HEK293 (cell line): ENCODE results near the gene PTPRH.

ENCODE experiments used
- AEBP2 ChIP-seq: fragments of 450-650 bp; formaldehyde crosslinking; IDR thresholded peaks from 2 replicates; pipeline ENCODE4 v1.5.1; 2016; ENCODE audit warnings: missing biosample characterization, missing genetic modification characterization, borderline replicate concordance
- GLI4 ChIP-seq: fragments of 450-650 bp; formaldehyde crosslinking; IDR thresholded peaks from 2 replicates; pipeline ENCODE4 v1.5.1; 2016; ENCODE audit warnings: missing biosample characterization, missing genetic modification characterization
- HOXA7 ChIP-seq: sonication (generic); formaldehyde crosslinking; IDR thresholded peaks from 2 replicates; pipeline ENCODE4 v1.8.1; 2022; ENCODE audit warnings: missing genetic modification reagents, borderline replicate concordance
- KLF16 ChIP-seq: fragments of 450-650 bp; formaldehyde crosslinking; IDR thresholded peaks from 2 replicates; pipeline ENCODE4 v1.5.1; 2017; ENCODE audit warnings: missing biosample characterization, missing genetic modification characterization
- PRDM10 ChIP-seq: fragments of 450-650 bp; formaldehyde crosslinking; IDR thresholded peaks from 2 replicates; pipeline ENCODE4 v1.5.1; 2016; ENCODE audit warnings: missing biosample characterization, missing genetic modification characterization
- SALL2 ChIP-seq: fragments of 450-650 bp; formaldehyde crosslinking; IDR thresholded peaks from 2 replicates; pipeline ENCODE4 v1.5.0; 2017; ENCODE audit warnings: missing biosample characterization, mild to moderate bottlenecking, missing genetic modification characterization, borderline replicate concordance
- SCRT1 ChIP-seq: fragments of 450-650 bp; formaldehyde crosslinking; IDR thresholded peaks from 2 replicates; pipeline ENCODE4 v1.5.1; 2016; ENCODE audit warnings: missing biosample characterization, missing genetic modification characterization, borderline replicate concordance
- ZBTB10 ChIP-seq: fragments of 450-650 bp; formaldehyde crosslinking; IDR thresholded peaks from 2 replicates; pipeline ENCODE4 v1.5.1; 2016; ENCODE audit warnings: missing biosample characterization, missing genetic modification characterization
- ZBTB11 ChIP-seq: fragments of 450-650 bp; formaldehyde crosslinking; conservative IDR thresholded peaks from 2 replicates; pipeline ENCODE4 v1.5.1; 2016; ENCODE audit warnings: low read depth, missing biosample characterization, missing genetic modification characterization
- ZBTB17 ChIP-seq: fragments of 450-650 bp; formaldehyde crosslinking; IDR thresholded peaks from 2 replicates; pipeline ENCODE4 v1.5.1; 2016; ENCODE audit warnings: missing biosample characterization, missing genetic modification characterization
- ZBTB44 ChIP-seq: fragments of 450-650 bp; IDR thresholded peaks from 2 replicates; pipeline ENCODE4 v1.5.1; 2018; ENCODE audit warnings: missing biosample characterization, mild to moderate bottlenecking, missing genetic modification characterization
- ZEB2 ChIP-seq: fragments of 450-650 bp; formaldehyde crosslinking; IDR thresholded peaks from 2 replicates; pipeline ENCODE4 v1.5.1; 2016; ENCODE audit warnings: missing biosample characterization, missing genetic modification characterization
- ZFHX2 ChIP-seq: fragments of 450-650 bp; formaldehyde crosslinking; conservative IDR thresholded peaks from 2 replicates; pipeline ENCODE4 v1.5.1; 2016; ENCODE audit warnings: missing biosample characterization, missing genetic modification characterization
- ZFP37 ChIP-seq: fragments of 450-650 bp; formaldehyde crosslinking; IDR thresholded peaks from 2 replicates; pipeline ENCODE4 v1.5.1; 2016; ENCODE audit warnings: missing biosample characterization, missing genetic modification characterization
- ZNF18 ChIP-seq: fragments of 450-650 bp; formaldehyde crosslinking; IDR thresholded peaks from 2 replicates; pipeline ENCODE4 v1.5.1; 2016; ENCODE audit warnings: missing biosample characterization, missing genetic modification characterization
- ZNF214 ChIP-seq: fragments of 450-650 bp; formaldehyde crosslinking; IDR thresholded peaks from 2 replicates; pipeline ENCODE4 v1.5.1; 2017; ENCODE audit warnings: missing biosample characterization, mild to moderate bottlenecking, missing genetic modification characterization, borderline replicate concordance
- ZNF239 ChIP-seq: fragments of 450-650 bp; formaldehyde crosslinking; IDR thresholded peaks from 2 replicates; pipeline ENCODE4 v1.5.1; 2016; ENCODE audit warnings: missing biosample characterization, missing genetic modification characterization
- ZNF24 ChIP-seq: fragments of 450-650 bp; formaldehyde crosslinking; IDR thresholded peaks from 2 replicates; pipeline ENCODE4 v1.5.1; 2016; ENCODE audit warnings: missing biosample characterization, missing genetic modification characterization
- ZNF248 ChIP-seq: fragments of 450-650 bp; formaldehyde crosslinking; IDR thresholded peaks from 2 replicates; pipeline ENCODE4 v1.5.1; 2017; ENCODE audit warnings: missing biosample characterization, missing genetic modification characterization
- ZNF350 ChIP-seq: fragments of 450-650 bp; formaldehyde crosslinking; IDR thresholded peaks from 2 replicates; pipeline ENCODE4 v1.5.0; 2017; ENCODE audit warnings: missing biosample characterization, mild to moderate bottlenecking, missing genetic modification characterization
- ZNF37A ChIP-seq: fragments of 450-650 bp; IDR thresholded peaks from 2 replicates; pipeline ENCODE4 v1.5.1; 2018; ENCODE audit warnings: missing biosample characterization, missing genetic modification characterization
- ZNF473 ChIP-seq: fragments of 450-650 bp; formaldehyde crosslinking; IDR thresholded peaks from 2 replicates; pipeline ENCODE4 v1.5.1; 2017; ENCODE audit warnings: missing biosample characterization, missing genetic modification characterization
- ZNF664 ChIP-seq: fragments of 450-650 bp; formaldehyde crosslinking; IDR thresholded peaks from 2 replicates; pipeline ENCODE4 v1.5.1; 2016; ENCODE audit warnings: missing biosample characterization, missing genetic modification characterization
- ZNF830 ChIP-seq: fragments of 450-650 bp; IDR thresholded peaks from 2 replicates; pipeline ENCODE4 v1.5.0; 2018; ENCODE audit warnings: missing biosample characterization, missing genetic modification characterization, low read depth, mild to moderate bottlenecking, moderate library complexity

Gene PTPRH

GRCh38 chr19:55216461-55217198 lies 7.3 kb upstream of the PTPRH start (continued):
- TF ChIP-seq ZBTB11: peak; percentile 61
- TF ChIP-seq ZNF24 (tag by site-specific recombination): peak; percentile 96
- peak; percentile 86 for TF ChIP-seq PRDM10
- TF ChIP-seq ZNF830 (tag by site-specific recombination): no peak
- TF ChIP-seq ZFHX2 (tag by site-specific recombination): peak; percentile 82
- TF ChIP-seq ZNF239 (tag by site-specific recombination): no peak
- TF ChIP-seq HOXA7 (CRISPR knock-in tag): no peak
- peak; percentile 93 for TF ChIP-seq ZBTB17 (tag by site-specific recombination)
- TF ChIP-seq ZBTB44: peak; percentile 76; the same call in 1 of the 2 replicates
- TF ChIP-seq KLF16: peak; percentile 92; the same call in 1 of the 2 replicates
- no peak for TF ChIP-seq ZNF664 (tag by site-specific recombination)
- no peak for TF ChIP-seq ZNF37A (tag by site-specific recombination)
- TF ChIP-seq ZNF18 (tag by site-specific recombination): no peak
- TF ChIP-seq ZNF214 (tag by site-specific recombination): no peak
- peak; percentile 84 for TF ChIP-seq ZBTB10
- TF ChIP-seq ZEB2 (tag by site-specific recombination): peak; percentile 93
- no peak; the same call in 1 of the 2 replicates for TF ChIP-seq GLI4 (tag by site-specific recombination)
- peak; percentile 48; the same call in 1 of the 2 replicates for TF ChIP-seq ZFP37
- no peak for TF ChIP-seq SALL2 (tag by site-specific recombination)
- no peak for TF ChIP-seq SCRT1 (tag by site-specific recombination)
- no peak for TF ChIP-seq AEBP2 (tag by site-specific recombination)
- TF ChIP-seq ZNF473: no peak
- TF ChIP-seq ZNF350 (tag by site-specific recombination): peak; percentile 50; the same call in 1 of the 2 replicates
- TF ChIP-seq ZNF248: no peak
